OCI-LY7 (cell line): ENCODE measurements around the gene LAMA3.

ENCODE experiments used
- EZH2phosphoT487 ChIP-seq: fragments of 200-600 bp; sonication (generic); IDR thresholded peaks from 2 replicates; pipeline ENCODE4 v1.6.1; 2018; ENCODE audit warnings: low read depth, borderline replicate concordance, mild to moderate bottlenecking, mixed run types, antibody characterized with exemption, low read length, moderate library complexity, mixed read lengths
- TF ChIP-seq, protein P1 (sequence below): fragments of 200-600 bp; sonication (generic); conservative IDR thresholded peaks from 2 replicates; pipeline ENCODE4 v1.5.1; 2014; ENCODE audit warnings: mild to moderate bottlenecking, antibody characterized with exemption, low read length, moderate library complexity, mixed read lengths

DNA sequence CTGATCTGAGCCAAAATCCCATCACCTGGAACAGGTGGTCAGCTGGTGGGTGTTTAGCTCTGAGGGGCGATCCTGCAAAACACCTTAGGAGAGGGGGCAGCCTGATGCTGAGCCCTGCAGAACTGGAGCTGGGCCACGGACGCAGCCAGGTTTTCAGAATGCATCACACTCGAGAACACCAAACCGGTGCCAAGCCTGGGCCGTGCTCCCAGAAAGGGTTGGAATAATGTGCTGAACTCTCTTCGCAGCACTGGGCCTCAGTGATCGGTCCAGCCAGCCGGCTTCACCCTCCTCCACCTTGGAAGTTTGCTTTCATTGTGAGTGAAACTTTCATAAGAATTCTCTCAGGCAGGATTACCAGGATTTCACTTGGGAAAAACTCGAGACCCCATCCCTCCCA is 268.8 kb downstream of the LAMA3 start:
- TF ChIP-seq, protein P1, sequence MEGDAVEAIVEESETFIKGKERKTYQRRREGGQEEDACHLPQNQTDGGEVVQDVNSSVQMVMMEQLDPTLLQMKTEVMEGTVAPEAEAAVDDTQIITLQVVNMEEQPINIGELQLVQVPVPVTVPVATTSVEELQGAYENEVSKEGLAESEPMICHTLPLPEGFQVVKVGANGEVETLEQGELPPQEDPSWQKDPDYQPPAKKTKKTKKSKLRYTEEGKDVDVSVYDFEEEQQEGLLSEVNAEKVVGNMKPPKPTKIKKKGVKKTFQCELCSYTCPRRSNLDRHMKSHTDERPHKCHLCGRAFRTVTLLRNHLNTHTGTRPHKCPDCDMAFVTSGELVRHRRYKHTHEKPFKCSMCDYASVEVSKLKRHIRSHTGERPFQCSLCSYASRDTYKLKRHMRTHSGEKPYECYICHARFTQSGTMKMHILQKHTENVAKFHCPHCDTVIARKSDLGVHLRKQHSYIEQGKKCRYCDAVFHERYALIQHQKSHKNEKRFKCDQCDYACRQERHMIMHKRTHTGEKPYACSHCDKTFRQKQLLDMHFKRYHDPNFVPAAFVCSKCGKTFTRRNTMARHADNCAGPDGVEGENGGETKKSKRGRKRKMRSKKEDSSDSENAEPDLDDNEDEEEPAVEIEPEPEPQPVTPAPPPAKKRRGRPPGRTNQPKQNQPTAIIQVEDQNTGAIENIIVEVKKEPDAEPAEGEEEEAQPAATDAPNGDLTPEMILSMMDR = no peak
- no peak for TF ChIP-seq EZH2phosphoT487
